H1 (cell line): Measurements from ENCODE around the gene GBP4. TPM values are rescaled to one million over a fixed set of nuclear protein-coding genes. Genes with fewer than 3 reads are reported as not detected.

ENCODE experiments used
- CBX5 ChIP-seq: fragments of 300-800, 300-1000 bp; sonication (generic); IDR thresholded peaks from 2 replicates; pipeline ENCODE4 v1.7.1; 2016; ENCODE audit warnings: antibody characterized with exemption, low read length, low read depth
- CEBPB ChIP-seq: IDR thresholded peaks from 2 replicates; pipeline ENCODE4 v1.6.1; 2012; ENCODE audit warnings: low read depth, low read length
- EGR1 ChIP-seq: IDR thresholded peaks from 2 replicates; pipeline ENCODE4 v1.6.1; 2011; ENCODE audit warnings: low read depth, low read length, borderline replicate concordance
- POLR2A ChIP-seq, 2 experiments: IDR thresholded peaks; 1 replicate in 1 of 2; 2 replicates in 1 of 2; pipeline ENCODE4 v1.6.1; 2011; ENCODE audit warnings: low read depth in 2 of 2, low read length in 2 of 2, mild to moderate bottlenecking in 2 of 2; ENCODE audit errors: control extremely low read depth in 1 of 2
- RXRA ChIP-seq: IDR thresholded peaks from 2 replicates; pipeline ENCODE4 v1.6.1; 2011; ENCODE audit warnings: low read depth, mild to moderate bottlenecking, low read length, moderate library complexity; ENCODE audit not compliant: insufficient read depth
- SP1 ChIP-seq: IDR thresholded peaks from 2 replicates; pipeline ENCODE4 v1.6.1; 2011; ENCODE audit warnings: low read depth, low read length
- polyA plus RNA-seq, 7 experiments: library from polyadenylated mRNA; depleted of rRNA in 3 of 7; stranded (reverse) in 5 of 7; unstranded in 2 of 7; fragments of >200 nt in 5 of 7; fragments of 200-250 nt in 2 of 7; gene quantifications; 1 replicate in 5 of 7; 2 replicates in 1 of 7; 4 replicates in 1 of 7; pipeline versions ENCODE4 v1.2.1 to v1.2.3, GENCODE V29; 2011 to 2013; ENCODE audit warnings: missing spikeins in 2 of 7, mixed read lengths in 2 of 7
- total RNA-seq: library from RNA; stranded (reverse); fragmentation: NEBNext Ultra II Directional; extraction: Animal tissue kit (Norgen Biotek cat#: 25700); gene quantifications from 2 replicates; pipeline ENCODE4 v1.2.1, GENCODE V29; 2021
- TF ChIP-seq, protein P1 (sequence below), 3 experiments: IDR thresholded peaks; 1 replicate in 2 of 3; 2 replicates in 1 of 3; pipeline versions ENCODE4 v1.5.1 to v1.6.1; 2011; ENCODE audit warnings: low read length in 3 of 3, mild to moderate bottlenecking in 3 of 3, inconsistent platforms in 2 of 3, low read depth in 1 of 3, moderate library complexity in 1 of 3; ENCODE audit not compliant: insufficient read depth in 1 of 3; ENCODE audit errors: control extremely low read depth in 1 of 3

The GBP4 gene
- total and polyA plus RNA-seq, 2 of the 8 experiments (the other 6 are each of a cell fraction or from before 2014, with no cell fraction given): 0.02 TPM; not detected in 1

DNA sequence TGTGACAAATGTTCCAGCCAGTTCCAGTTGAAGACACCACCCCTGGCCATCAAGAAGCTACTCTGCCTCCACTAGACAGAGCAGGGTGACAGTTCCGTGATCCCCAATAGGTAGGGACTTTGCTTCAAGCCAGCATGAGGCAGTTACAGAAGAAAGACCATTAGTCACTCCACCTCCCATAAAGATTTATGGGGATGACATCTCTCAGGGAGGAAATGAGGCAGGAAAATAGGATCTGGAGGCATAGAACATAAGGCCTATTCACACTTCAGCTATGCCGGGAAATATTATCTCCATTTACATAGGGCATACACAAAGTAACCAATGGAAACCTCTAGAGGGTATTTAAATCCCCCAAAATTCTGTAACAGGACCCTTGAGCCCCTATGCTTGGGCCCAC is 19.4 kb downstream of the GBP4 start (continued):
- TF ChIP-seq, protein P1, sequence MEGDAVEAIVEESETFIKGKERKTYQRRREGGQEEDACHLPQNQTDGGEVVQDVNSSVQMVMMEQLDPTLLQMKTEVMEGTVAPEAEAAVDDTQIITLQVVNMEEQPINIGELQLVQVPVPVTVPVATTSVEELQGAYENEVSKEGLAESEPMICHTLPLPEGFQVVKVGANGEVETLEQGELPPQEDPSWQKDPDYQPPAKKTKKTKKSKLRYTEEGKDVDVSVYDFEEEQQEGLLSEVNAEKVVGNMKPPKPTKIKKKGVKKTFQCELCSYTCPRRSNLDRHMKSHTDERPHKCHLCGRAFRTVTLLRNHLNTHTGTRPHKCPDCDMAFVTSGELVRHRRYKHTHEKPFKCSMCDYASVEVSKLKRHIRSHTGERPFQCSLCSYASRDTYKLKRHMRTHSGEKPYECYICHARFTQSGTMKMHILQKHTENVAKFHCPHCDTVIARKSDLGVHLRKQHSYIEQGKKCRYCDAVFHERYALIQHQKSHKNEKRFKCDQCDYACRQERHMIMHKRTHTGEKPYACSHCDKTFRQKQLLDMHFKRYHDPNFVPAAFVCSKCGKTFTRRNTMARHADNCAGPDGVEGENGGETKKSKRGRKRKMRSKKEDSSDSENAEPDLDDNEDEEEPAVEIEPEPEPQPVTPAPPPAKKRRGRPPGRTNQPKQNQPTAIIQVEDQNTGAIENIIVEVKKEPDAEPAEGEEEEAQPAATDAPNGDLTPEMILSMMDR (IDR thresholded peaks at IDR 0.05; ENCODE audit: control extremely low read depth in 1 of 3, insufficient read depth in 1 of 3, low read depth in 1 of 3, low read length in 3 of 3): no peak
- TF ChIP-seq CEBPB (no peak), EGR1 (no peak), SP1 (no peak), RXRA (no peak), POLR2A (IDR thresholded peaks at IDR 0.05; ENCODE audit: control extremely low read depth in 1 of 2, low read depth in 2 of 2, low read length in 2 of 2) (no peak), CBX5 (no peak)
